Neural cell (in vitro differentiated cells): Measurements from ENCODE around the gene FXYD2. TPM values are rescaled to one million over a fixed set of nuclear protein-coding genes. Genes with fewer than 3 reads are reported as not detected.

ENCODE experiments used
- H2AFZ ChIP-seq: fragments of 200-600, 300-800 bp; sonication (generic), shearing (Covaris generic); 2 replicates; pipeline ENCODE4 v1.6.0; 2014; ENCODE audit warnings: low read depth, mild to moderate bottlenecking, antibody characterized with exemption, low read length, moderate library complexity
- H3F3A ChIP-seq: fragments of 200-600 bp; shearing (Covaris generic); 2 replicates; pipeline ENCODE4 v1.6.1; 2016; ENCODE audit warnings: mild to moderate bottlenecking, moderate library complexity, mixed read lengths, antibody characterized with exemption, low read length; ENCODE audit not compliant: insufficient read depth, poor library complexity, severe bottlenecking
- H3K27ac ChIP-seq: fragments of 200-600, 300-800 bp; sonication (generic), shearing (Covaris generic); 2 replicates; pipeline ENCODE4 v1.5.1; 2014; ENCODE audit warnings: mild to moderate bottlenecking, low read length, moderate library complexity
- H3K27me3 ChIP-seq: fragments of 300-800, 200-600 bp; sonication (generic), shearing (Covaris generic); 2 replicates; pipeline ENCODE4 v1.6.0; 2014; ENCODE audit warnings: mild to moderate bottlenecking, low read depth, low read length, moderate library complexity; ENCODE audit not compliant: insufficient read depth
- H3K36me3 ChIP-seq: fragments of 300-800, 200-600 bp; sonication (generic), shearing (Covaris generic); 2 replicates; pipeline ENCODE4 v1.5.1; 2014; ENCODE audit warnings: mild to moderate bottlenecking, antibody characterized with exemption, low read length, moderate library complexity; ENCODE audit not compliant: insufficient read depth
- H3K4me2 ChIP-seq: fragments of 300-800, 200-600 bp; sonication (generic), shearing (Covaris generic); 2 replicates; pipeline ENCODE4 v1.6.0; 2014; ENCODE audit warnings: mild to moderate bottlenecking, low read length
- H3K4me3 ChIP-seq: fragments of 300-800, 200-600 bp; sonication (generic), shearing (Covaris generic); 2 replicates; pipeline ENCODE4 v1.5.1; 2014; ENCODE audit warnings: mild to moderate bottlenecking, low read length, moderate library complexity
- H3K79me2 ChIP-seq: fragments of 200-600 bp; shearing (Covaris generic); replicated peaks from 2 replicates; pipeline ENCODE4 v1.6.0; 2014; ENCODE audit warnings: mild to moderate bottlenecking, low read length, moderate library complexity; ENCODE audit not compliant: insufficient read depth
- H3K9ac ChIP-seq: fragments of 300-800, 200-600 bp; sonication (generic), shearing (Covaris generic); 2 replicates; pipeline ENCODE4 v1.6.1; 2016; ENCODE audit warnings: mild to moderate bottlenecking, low read length, mixed read lengths
- H3K9me2 ChIP-seq: fragments of 200-600 bp; shearing (Covaris generic); 2 replicates; pipeline ENCODE4 v1.6.1; 2016; ENCODE audit warnings: mild to moderate bottlenecking, low read length, mixed read lengths; ENCODE audit not compliant: insufficient read depth
- H3K9me3 ChIP-seq: fragments of 200-600, 300-800 bp; sonication (generic), shearing (Covaris generic); 2 replicates; pipeline ENCODE4 v1.6.1; 2016; ENCODE audit warnings: mild to moderate bottlenecking, mixed run types, low read length, moderate library complexity, mixed read lengths
- H4K20me1 ChIP-seq: fragments of 200-600 bp; shearing (Covaris generic); 2 replicates; pipeline ENCODE4 v1.6.1; 2016; ENCODE audit warnings: mild to moderate bottlenecking, mixed run types; ENCODE audit not compliant: insufficient read depth
- CTCF ChIP-seq: fragments of 450-650 bp; IDR thresholded peaks from 2 replicates; pipeline ENCODE4 v1.5.1; 2014; ENCODE audit warnings: antibody characterized with exemption, mild to moderate bottlenecking, moderate library complexity; ENCODE audit not compliant: poor library complexity, severe bottlenecking
- EP300 ChIP-seq: fragments of 450-650 bp; conservative IDR thresholded peaks from 2 replicates; pipeline ENCODE4 v1.6.1; 2014; ENCODE audit warnings: antibody characterized with exemption, mild to moderate bottlenecking, moderate library complexity; ENCODE audit not compliant: poor library complexity, severe bottlenecking
- EZH2 ChIP-seq: fragments of 200-600, 300-800 bp; shearing (Covaris generic), sonication (generic); IDR thresholded peaks from 2 replicates; pipeline ENCODE4 v1.6.1; 2014; ENCODE audit warnings: antibody characterized with exemption, low read length, borderline replicate concordance, mild to moderate bottlenecking; ENCODE audit not compliant: insufficient read depth, poor library complexity, severe bottlenecking
- MXI1 ChIP-seq: fragments of 450-650 bp; conservative IDR thresholded peaks from 2 replicates; pipeline ENCODE4 v1.6.1; 2014; ENCODE audit warnings: antibody characterized with exemption, mild to moderate bottlenecking; ENCODE audit not compliant: poor library complexity, severe bottlenecking
- POLR2AphosphoS5 ChIP-seq: IDR thresholded peaks from 2 replicates; pipeline ENCODE4 v1.6.1; 2012
- RAD21 ChIP-seq: fragments of 450-650 bp; conservative IDR thresholded peaks from 2 replicates; pipeline ENCODE4 v1.6.1; 2014; ENCODE audit warnings: antibody characterized with exemption, mild to moderate bottlenecking, moderate library complexity
- REST ChIP-seq: IDR thresholded peaks from 2 replicates; pipeline ENCODE4 v1.6.1; 2012; ENCODE audit warnings: borderline replicate concordance
- SMC3 ChIP-seq: fragments of 450-650 bp; conservative IDR thresholded peaks from 2 replicates; pipeline ENCODE4 v1.6.1; 2014; ENCODE audit warnings: antibody characterized with exemption, mild to moderate bottlenecking, moderate library complexity; ENCODE audit not compliant: poor library complexity
- TAF1 ChIP-seq: IDR thresholded peaks from 2 replicates; pipeline ENCODE4 v1.6.1; 2012; ENCODE audit warnings: low read depth
- polyA plus RNA-seq: library from polyadenylated mRNA; depleted of rRNA; stranded (reverse); fragments of >200 nt; gene quantifications from 2 replicates; pipeline ENCODE4 v1.2.3, GENCODE V29; 2014

Gene FXYD2
- polyA plus RNA-seq, 1 donor from 2014 or later = 4.8 TPM

GRCh38 chr11:117830674-117831351 lies 6.3 kb upstream of the FXYD2 start:
- H3K79me2 ChIP-seq = no peaks in the 10 kb centered on the region
- no peak overlapping the region for H3K27ac ChIP-seq
- peaks cover 3% of the 10 kb centered on the region for H3K36me3 ChIP-seq
- H4K20me1 ChIP-seq = no peaks in the 10 kb centered on the region
- H3F3A ChIP-seq = no peaks in the 10 kb centered on the region
- no peak overlapping the region for H3K9ac ChIP-seq
- no peaks in the 10 kb centered on the region for H3K27me3 ChIP-seq
- no peaks in the 10 kb centered on the region for H3K9me3 ChIP-seq
- no peak overlapping the region for H2AFZ ChIP-seq
- H3K4me3 ChIP-seq = no peak overlapping the region
- TF ChIP-seq RAD21 (no peak), CTCF (no peak), REST (no peak), POLR2AphosphoS5 (no peak), SMC3 (no peak), TAF1 (no peak), EP300 (no peak), MXI1 (no peak), EZH2 (no peak)
- no peak overlapping the region for H3K4me2 ChIP-seq
- H3K9me2 ChIP-seq = no peaks in the 10 kb centered on the region

- H3K9me3 ChIP-seq = no peaks in the 10 kb centered on the region
- H3K79me2 ChIP-seq = no peaks in the 10 kb centered on the region
- no peak overlapping the region for H3K9ac ChIP-seq
- H3K27ac ChIP-seq = no peak overlapping the region
- no peak overlapping the region for H2AFZ ChIP-seq
- H4K20me1 ChIP-seq = no peaks in the 10 kb centered on the region
- no peaks in the 10 kb centered on the region for H3K9me2 ChIP-seq
- H3K36me3 ChIP-seq = peaks cover 3% of the 10 kb centered on the region
- H3K27me3 ChIP-seq = no peaks in the 10 kb centered on the region
- no peak overlapping the region for H3K4me3 ChIP-seq
- H3F3A ChIP-seq = no peaks in the 10 kb centered on the region
- no peak overlapping the region for H3K4me2 ChIP-seq
- TF ChIP-seq RAD21 = no peak
- no peak for TF ChIP-seq TAF1
- TF ChIP-seq REST = no peak
- TF ChIP-seq SMC3 = no peak
- TF ChIP-seq EZH2 = no peak
- TF ChIP-seq POLR2AphosphoS5 = no peak
- TF ChIP-seq EP300 = no peak
- no peak for TF ChIP-seq CTCF
- no peak for TF ChIP-seq MXI1
These were observed 5.5 kb upstream of the FXYD2 start for GRCh38 chr11:117830072-117830471.
